Right lung (tissue), 5 donors: Measurements from ENCODE around the gene NFIB. TPM values are rescaled to one million over a fixed set of nuclear protein-coding genes. Genes with fewer than 3 reads are reported as not detected.
A peak's percentile ranks its signal among the peaks of the same experiment; 100 is the strongest.

Source experiments
- DNase-seq, 2 donors: peaks; one replicate each; pipeline ENCODE4 v3.0.0-alpha.2; 2013
- polyA plus RNA-seq, 5 donors: library from polyadenylated mRNA; unstranded; fragments of 120-200 nt; gene quantifications; one replicate each; pipeline versions ENCODE4 v1.2.1 to v1.2.3, GENCODE V29; 2013; ENCODE audit warnings: inconsistent platforms in 1 of 5, low replicate concordance in 1 of 5; ENCODE audit not compliant: insufficient read length in 5 of 5, insufficient read depth in 1 of 5

NFIB gene
- polyA plus RNA-seq, 5 donors, result 94.6 to 133 (median 118) TPM

DNA sequence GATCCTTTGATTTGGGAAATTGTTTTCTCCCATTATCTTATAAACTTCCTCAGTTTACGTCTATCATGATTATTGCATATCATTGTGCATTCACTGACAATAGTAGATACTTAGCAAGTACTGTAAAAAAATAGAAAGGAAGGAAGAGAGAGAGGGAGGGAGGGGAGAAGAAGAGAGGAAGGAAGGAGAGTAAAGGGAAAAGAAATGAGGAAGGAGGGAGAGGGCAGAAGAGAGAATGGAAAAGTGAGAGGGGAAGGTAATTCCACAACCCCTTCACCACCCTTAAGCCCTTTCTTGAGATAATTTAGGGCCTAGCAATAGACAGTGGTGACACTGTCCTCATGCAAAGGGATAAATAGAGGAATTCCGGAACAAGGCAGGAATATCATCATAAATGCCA is 64.4 kb downstream of the NFIB start:
- no peak for DNase-seq

DNA sequence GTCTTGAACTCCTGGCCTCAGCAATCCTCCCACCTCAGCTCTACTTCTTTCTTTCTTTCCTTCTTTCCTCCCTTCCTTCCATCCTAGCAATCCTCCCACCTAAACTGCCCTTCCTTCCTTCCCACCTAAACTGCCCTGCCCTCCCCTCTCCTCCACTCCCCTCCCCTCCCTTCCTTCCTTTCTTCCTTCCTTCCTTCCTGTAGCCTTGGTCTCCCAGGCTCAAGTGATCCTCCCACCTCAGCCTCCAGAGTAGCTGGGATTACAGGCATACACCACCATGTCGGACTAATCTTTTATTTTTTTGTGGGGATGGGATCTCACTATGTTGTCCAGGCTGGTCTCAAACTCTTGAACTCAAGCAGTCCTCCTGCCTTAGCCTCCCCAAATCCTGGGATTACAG is 65.8 kb downstream of the NFIB start:
- no peak for DNase-seq

GRCh38 chr9:14247577-14247976 is 66.4 kb downstream of the NFIB start:
- DNase-seq, result no peak

DNA sequence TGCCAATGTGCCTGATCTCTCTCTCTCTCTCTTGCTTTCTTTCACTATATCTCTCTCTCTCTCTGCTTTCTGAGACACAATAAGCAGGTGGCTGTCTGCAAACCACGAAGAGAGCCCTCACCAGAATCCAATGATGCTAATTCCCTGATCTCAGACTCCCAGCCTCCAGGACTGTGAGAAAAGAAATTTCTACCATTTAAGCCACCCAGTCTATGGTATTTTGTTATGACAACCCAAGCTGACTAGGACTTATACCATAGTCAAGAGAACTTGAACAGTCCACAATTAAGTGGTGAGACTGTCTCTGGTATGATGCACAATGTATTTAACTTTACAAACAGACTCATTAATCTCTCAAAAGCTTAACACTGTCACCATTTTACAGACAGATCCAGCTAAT is 67.0 kb downstream of the NFIB start:
- DNase-seq, result no peak

DNA sequence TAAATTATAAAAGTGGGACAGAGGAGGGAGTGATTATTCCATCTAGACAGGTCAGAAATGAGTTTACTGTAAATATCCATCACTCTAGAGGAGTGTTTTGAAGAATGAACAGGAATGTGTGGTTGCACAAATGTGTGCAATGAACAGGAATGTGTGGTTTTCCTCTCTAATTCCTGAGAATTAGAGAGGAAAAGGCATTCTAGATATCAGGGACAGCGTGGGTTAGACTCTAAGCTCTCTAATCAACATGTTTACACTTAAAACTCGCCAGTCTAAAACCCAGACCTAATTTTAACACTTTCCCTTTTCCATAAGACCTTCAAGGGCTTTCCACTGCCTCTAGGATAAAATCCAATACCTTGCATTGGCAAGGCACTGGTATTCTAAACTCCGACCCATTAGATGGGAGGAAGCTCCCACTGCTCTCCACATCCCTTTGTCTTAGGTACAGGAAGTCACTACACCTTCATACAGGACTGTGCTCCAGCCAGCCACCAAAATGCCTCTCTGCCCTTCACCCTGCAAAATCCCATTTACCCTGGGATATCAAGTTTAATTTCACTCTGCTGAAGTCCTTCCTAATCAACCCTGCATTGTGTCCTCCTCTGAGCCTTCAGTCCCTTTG is 67.9 kb downstream of the NFIB start:
- no peak for DNase-seq

DNA sequence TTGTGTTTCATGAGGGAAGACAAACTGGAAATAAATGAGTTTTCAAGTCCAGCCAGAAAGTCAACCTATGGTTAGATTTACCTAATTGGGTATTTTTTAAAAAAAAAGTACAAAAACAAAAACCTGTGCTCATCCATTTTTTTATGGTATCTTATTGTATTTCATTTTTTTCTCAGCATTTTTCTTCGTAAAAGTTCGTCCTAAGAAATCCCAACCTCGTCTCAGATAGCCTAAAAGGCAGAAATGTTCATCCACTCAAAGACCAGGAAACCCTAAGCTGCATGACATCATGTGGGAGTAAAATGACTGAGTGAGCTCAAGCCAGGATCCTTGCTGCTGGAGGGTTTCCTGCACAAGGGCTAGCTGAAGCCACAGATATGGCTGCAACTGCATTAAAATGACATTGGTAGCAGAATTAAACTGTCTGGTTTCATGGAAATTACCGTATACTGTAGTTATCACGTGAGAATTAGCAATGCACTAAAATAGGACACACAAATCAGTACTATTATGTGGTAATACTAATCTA is 70.4 kb downstream of the NFIB start:
- no peak for DNase-seq

DNA sequence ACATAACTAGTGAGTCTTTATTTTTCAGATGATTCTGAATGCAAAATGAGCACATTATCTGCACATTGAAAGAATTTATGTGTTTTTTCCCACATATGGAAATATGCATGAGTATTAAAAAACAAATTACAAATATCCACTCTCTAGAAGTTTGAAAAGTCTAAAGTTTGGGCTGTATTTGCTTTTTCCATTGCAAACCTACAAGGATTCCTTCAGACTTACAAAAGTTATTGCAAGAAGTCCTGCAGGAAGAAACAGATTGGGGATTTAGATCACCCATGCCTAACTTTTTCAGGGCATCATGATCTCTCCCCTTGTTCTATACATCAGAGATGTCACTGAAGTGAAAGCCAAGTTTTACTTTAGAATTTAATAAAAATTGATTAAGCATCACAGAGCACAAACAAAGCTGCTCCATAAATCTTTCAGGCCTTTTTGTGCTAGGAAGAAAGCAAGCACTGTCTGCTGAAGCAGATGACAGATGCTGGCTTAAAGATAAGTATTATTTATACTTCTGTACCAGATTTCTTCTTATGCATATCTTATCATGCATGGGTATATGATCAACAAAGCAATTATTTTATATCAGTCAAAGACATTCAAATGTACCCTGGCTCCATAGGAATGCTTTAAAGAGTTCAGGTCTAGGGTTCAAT is 71.7 kb downstream of the NFIB start:
- no peak for DNase-seq

DNA sequence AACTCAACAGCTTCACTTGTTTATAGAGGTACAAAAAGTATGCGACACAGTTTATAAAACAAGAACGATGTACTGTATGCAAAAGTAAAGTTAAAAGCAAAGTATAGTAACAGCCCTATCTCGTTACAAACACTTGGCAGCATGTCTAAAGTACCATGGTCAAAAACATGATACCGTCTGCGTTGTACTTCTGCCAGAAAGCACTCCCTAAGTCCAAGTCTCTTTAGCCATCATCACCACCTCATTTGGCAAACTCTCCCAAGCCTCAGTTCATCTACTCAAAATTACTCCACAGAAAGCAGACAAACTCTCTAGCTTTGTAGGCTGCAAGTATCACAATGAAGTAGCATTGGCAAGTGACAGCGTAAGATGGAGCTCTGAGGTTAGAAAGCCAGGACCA is 73.4 kb downstream of the NFIB start:
- DNase-seq, result peak; percentile 95 to 97

DNA sequence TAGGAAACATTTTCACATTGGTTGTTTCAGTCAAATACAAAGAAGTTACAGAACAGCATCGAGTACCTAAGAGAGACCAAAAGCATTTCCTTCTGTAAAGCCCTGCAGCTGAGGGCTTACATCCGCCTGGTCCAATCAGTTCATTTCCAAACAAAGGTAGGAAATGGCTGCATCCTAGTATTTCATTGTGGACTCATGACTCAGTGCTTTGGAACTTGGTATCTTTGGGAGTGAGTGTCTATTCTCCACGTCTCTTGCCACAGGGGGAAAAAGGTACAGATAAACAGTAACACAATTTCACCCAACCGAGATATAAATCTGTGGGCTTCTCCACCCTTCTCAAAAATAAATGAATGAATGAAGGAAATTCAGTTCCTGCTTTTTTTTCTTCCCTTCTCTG is 75.4 kb downstream of the NFIB start:
- DNase-seq, result peak in 1 of 2 donors; percentile 38

- no peak for DNase-seq
These were observed 75.9 kb downstream of the NFIB start for GRCh38 chr9:14238079-14238478.

GRCh38 chr9:14236591-14236990 is 77.3 kb downstream of the NFIB start:
- DNase-seq, result peak; percentile 46 to 51

- DNase-seq, result no peak
These were observed 81.8 kb downstream of the NFIB start for GRCh38 chr9:14232111-14232510.

- no peak for DNase-seq
These were observed 82.5 kb downstream of the NFIB start for GRCh38 chr9:14231196-14231990.

GRCh38 chr9:14228602-14229001 is 85.3 kb downstream of the NFIB start:
- no peak for DNase-seq

- DNase-seq, result no peak
These were observed 86.9 kb downstream of the NFIB start for GRCh38 chr9:14226855-14227532.

DNA sequence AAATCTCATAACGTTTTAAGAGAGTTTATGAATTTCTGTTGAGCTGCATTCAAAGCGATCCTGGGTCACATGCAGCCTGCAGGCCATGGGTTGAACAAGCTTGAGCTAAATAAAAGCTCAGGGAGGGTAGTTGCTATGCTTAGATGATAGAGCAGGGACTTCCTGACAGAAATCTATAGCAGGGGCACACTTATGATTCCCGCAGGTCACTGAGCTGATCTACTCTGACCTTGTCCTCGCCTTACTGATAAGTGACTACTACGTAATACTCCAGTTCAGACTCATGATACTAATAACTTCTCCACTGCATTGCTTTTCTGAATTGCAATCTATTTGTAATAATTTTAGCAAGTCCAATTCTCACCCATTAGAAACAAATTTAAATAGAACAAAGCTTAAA is 90.9 kb downstream of the NFIB start:
- no peak for DNase-seq

DNA sequence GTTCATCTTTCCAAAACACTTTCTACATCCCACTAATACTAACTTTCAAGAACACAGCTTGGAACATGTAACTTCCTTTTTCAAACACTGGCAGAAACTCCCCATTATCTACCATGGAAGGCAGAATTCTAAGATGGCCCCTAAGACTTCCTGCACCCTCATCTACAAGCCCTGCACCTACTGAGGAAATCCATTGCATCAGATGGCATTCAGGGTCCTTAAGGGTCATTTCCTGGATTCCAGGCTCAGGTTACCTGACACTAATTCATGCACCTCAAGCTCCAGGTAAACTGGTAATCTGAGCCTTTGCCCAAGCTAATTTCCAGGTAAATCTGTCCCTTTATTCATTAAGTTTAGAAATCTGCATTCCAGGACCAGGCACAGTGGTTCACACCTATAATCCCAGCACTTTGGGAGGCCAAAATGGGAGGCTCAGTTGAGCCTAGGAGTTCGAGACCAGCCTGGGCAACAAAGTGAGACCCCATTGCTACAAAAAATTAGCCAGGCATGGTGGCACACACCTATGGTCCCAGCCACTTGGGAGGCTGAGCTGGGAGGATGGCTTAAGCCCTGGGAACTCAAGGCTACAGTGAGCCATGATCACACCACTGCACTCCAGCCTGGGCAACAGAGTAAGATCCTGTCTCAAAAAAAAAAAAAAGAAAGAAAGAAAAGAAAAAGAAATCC is 91.6 kb downstream of the NFIB start:
- DNase-seq, result no peak

DNA sequence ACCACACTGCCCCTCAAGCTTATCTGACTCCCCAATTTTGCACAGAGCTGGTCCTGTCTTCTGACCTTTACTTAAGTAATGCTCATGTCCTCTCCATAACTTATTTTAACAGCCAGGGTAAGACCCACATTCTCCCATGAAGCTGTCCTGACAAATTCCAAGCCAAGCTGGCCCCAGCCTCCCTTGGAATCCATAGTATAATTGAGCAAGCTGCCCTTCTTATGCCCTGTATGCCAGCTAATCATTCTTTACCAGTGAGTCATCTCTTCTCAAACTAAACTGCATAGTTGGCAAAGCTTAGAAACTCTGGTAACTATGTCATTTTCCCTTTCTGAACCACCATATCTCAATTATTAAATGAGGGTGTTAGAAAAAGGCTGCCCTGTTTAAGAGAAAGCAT is 92.4 kb downstream of the NFIB start:
- no peak for DNase-seq

GRCh38 chr9:14221119-14221518 is 92.8 kb downstream of the NFIB start:
- no peak for DNase-seq

DNA sequence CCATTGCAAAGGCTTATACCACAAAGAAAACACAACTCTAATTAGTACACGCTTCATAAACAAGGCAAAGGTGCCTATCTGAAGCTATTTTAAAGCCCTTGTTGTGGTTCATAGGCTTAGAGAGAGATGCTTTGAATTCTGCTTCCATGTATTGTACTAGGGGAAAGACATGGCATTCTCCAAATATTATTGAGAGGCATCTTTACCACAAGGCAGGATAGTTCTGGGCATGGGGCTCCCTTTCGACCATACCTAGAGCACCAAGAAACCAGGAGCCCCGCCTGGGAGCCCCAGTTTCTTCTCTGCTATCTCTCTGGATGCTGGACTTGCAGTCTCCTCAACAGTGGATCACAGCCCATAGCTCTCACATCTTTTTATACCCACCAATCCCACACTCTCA is 93.7 kb downstream of the NFIB start:
- DNase-seq, result no peak

DNA sequence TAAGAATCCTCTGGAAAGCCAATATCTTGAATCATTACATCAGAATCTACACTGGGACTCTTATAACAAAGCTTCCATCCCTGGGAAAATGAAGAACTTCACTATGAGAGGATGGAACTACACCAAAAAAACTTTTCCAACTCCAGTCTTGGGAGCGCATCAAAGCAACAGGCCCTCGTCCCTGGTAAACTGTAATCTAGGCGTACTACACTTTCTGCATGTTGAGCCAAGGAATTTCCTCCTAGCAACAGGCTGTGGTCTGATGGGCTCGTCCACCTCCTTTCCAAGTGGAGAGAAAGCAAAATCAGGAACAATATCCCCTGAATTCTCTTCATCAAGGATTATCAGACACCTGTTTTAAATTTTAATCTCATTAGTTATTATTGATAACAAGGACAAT is 94.1 kb downstream of the NFIB start:
- DNase-seq, result no peak

- DNase-seq, result no peak
These were observed 95.7 kb downstream of the NFIB start for GRCh38 chr9:14218253-14218652.
